Endothelial cell of umbilical vein (primary cell): Measurements from ENCODE around the gene C9orf72.
"Not testable (repeated sequence)": the region's sequence is repeated elsewhere in the genome, so short reads cannot be mapped to it uniquely, and the experiment has no call there.

ENCODE experiments used
- EZH2 ChIP-seq: IDR thresholded peaks from 2 replicates; pipeline ENCODE4 v1.6.1; 2012; ENCODE audit warnings: borderline replicate concordance, low read depth, mild to moderate bottlenecking, moderate library complexity, low read length, inconsistent platforms; ENCODE audit not compliant: severe bottlenecking
- FOS ChIP-seq: IDR thresholded peaks from 2 replicates; pipeline ENCODE4 v1.6.1; 2011; ENCODE audit warnings: mild to moderate bottlenecking, low read length, moderate library complexity, borderline replicate concordance; ENCODE audit not compliant: insufficient read depth
- GATA2 ChIP-seq: IDR thresholded peaks from 2 replicates; pipeline ENCODE4 v1.7.0; 2011; ENCODE audit warnings: low read depth, mild to moderate bottlenecking, moderate library complexity, mixed read lengths, low read length; ENCODE audit not compliant: insufficient read length, insufficient read depth
- JUN ChIP-seq: IDR thresholded peaks from 2 replicates; pipeline ENCODE4 v1.6.1; 2011; ENCODE audit warnings: borderline replicate concordance, low read depth; ENCODE audit not compliant: insufficient read length, insufficient read depth
- MYC ChIP-seq: IDR thresholded peaks from one replicate; pipeline ENCODE4 v1.6.1; 2011; ENCODE audit warnings: mild to moderate bottlenecking, low read depth, low read length
- POLR2A ChIP-seq: IDR thresholded peaks from 2 replicates; pipeline ENCODE4 v1.6.1; 2012; ENCODE audit warnings: low read depth, mild to moderate bottlenecking, control low read depth, low read length
- POLR2AphosphoS5 ChIP-seq: IDR thresholded peaks from 2 replicates; pipeline ENCODE4 v1.6.1; 2012; ENCODE audit warnings: low read depth, mild to moderate bottlenecking, control low read depth, low read length, moderate library complexity; ENCODE audit not compliant: insufficient read depth
- TF ChIP-seq, protein P1 (sequence below), 2 donors: IDR thresholded peaks; 1 replicate in 1 of 2; 2 replicates in 1 of 2; pipeline ENCODE4 v1.5.1; 2011; ENCODE audit warnings: low read length in 2 of 2, mild to moderate bottlenecking in 2 of 2, moderate library complexity in 2 of 2, control low read depth in 1 of 2, inconsistent platforms in 1 of 2, low read depth in 1 of 2; ENCODE audit not compliant: insufficient read depth in 1 of 2; ENCODE audit errors: extremely low read depth in 1 of 2
- TF ChIP-seq, protein P2 (sequence below): IDR thresholded peaks from 2 replicates; pipeline ENCODE4 v1.6.1; 2011; ENCODE audit not compliant: insufficient read depth, insufficient read length

DNA sequence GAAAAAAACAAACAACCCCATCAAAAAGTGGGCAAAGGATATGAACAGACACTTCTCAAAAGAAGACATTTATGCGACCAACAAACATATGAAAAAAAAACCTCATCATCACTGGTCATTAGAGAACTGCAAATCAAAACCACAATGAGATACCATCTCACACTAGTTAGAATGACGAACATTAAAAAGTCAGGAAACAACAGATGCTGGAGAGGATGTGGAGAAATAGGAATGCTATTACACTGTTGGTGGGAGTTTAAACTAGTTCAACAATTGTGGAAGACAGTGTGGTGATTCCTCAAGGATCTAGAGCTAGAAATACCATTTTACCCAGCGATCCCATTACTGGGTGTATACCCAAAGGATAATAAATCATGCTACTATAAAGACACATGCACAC, 72.4 kb downstream of the C9orf72 start:
- TF ChIP-seq, protein P1, sequence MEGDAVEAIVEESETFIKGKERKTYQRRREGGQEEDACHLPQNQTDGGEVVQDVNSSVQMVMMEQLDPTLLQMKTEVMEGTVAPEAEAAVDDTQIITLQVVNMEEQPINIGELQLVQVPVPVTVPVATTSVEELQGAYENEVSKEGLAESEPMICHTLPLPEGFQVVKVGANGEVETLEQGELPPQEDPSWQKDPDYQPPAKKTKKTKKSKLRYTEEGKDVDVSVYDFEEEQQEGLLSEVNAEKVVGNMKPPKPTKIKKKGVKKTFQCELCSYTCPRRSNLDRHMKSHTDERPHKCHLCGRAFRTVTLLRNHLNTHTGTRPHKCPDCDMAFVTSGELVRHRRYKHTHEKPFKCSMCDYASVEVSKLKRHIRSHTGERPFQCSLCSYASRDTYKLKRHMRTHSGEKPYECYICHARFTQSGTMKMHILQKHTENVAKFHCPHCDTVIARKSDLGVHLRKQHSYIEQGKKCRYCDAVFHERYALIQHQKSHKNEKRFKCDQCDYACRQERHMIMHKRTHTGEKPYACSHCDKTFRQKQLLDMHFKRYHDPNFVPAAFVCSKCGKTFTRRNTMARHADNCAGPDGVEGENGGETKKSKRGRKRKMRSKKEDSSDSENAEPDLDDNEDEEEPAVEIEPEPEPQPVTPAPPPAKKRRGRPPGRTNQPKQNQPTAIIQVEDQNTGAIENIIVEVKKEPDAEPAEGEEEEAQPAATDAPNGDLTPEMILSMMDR (IDR thresholded peaks at IDR 0.05; ENCODE audit: extremely low read depth in 1 of 2, insufficient read depth in 1 of 2, low read depth in 1 of 2, low read length in 2 of 2), result not testable (repeated sequence)
- not testable (repeated sequence) for TF ChIP-seq POLR2A, POLR2AphosphoS5, EZH2, MYC, JUN, FOS, GATA2
- TF ChIP-seq, protein P2, sequence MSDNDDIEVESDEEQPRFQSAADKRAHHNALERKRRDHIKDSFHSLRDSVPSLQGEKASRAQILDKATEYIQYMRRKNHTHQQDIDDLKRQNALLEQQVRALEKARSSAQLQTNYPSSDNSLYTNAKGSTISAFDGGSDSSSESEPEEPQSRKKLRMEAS, result not testable (repeated sequence)
